HepG2 (cell line): ENCODE measurements around the gene PDLIM7. TPM values are rescaled to one million over a fixed set of nuclear protein-coding genes. Genes with fewer than 3 reads are reported as not detected.
A peak's percentile ranks its signal among the peaks of the same experiment; 100 is the strongest.

Experiments used
- ATF2 ChIP-seq: sonication (generic); formaldehyde crosslinking; IDR thresholded peaks from 2 replicates; pipeline ENCODE4 v1.4.0; 2020; ENCODE audit warnings: missing genetic modification reagents
- CC2D1A ChIP-seq: sonication (generic); formaldehyde crosslinking; IDR thresholded peaks from 2 replicates; pipeline ENCODE4 v1.8.1; 2023; ENCODE audit warnings: mild to moderate bottlenecking, missing genetic modification reagents
- JUN ChIP-seq: sonication (generic); formaldehyde crosslinking; IDR thresholded peaks from 2 replicates; pipeline ENCODE4 v1.4.0; 2020; ENCODE audit warnings: mild to moderate bottlenecking, missing genetic modification reagents
- NFKBIZ ChIP-seq: IDR thresholded peaks from 2 replicates; pipeline ENCODE4 v1.6.1; 2018; ENCODE audit warnings: missing genetic modification reagents, missing compliant biosample characterization
- U2AF2 ChIP-seq: fragments of 200-400 bp; formaldehyde crosslinking; IDR thresholded peaks from 2 replicates; pipeline ENCODE4 v1.6.1; 2017; ENCODE audit warnings: low read depth, mild to moderate bottlenecking, low read length
- ZBTB7A ChIP-seq: sonication (generic); formaldehyde crosslinking; IDR thresholded peaks from 2 replicates; pipeline ENCODE4 v1.8.0; 2022; ENCODE audit warnings: mild to moderate bottlenecking, missing genetic modification reagents
- ZFY ChIP-seq: sonication (generic); formaldehyde crosslinking; IDR thresholded peaks from 2 replicates; pipeline ENCODE4 v1.4.0; 2020; ENCODE audit warnings: missing genetic modification reagents
- ZHX2 ChIP-seq, 2 experiments: sonication (generic) in 1 of 2; formaldehyde crosslinking in 1 of 2; IDR thresholded peaks; 2 replicates each; pipeline versions ENCODE4 v1.6.1 to v1.9.0; 2014 to 2022; ENCODE audit warnings: antibody characterized with exemption in 1 of 2, borderline replicate concordance in 1 of 2, inconsistent platforms in 1 of 2, low read depth in 1 of 2, missing genetic modification reagents in 1 of 2
- ZNF263 ChIP-seq: sonication (generic); formaldehyde crosslinking; IDR thresholded peaks from 2 replicates; pipeline ENCODE4 v1.4.0; 2020; ENCODE audit warnings: missing genetic modification reagents
- ZNF274 ChIP-seq: sonication (generic); formaldehyde crosslinking; IDR thresholded peaks from 2 replicates; pipeline ENCODE4 v1.5.1; 2020; ENCODE audit warnings: mild to moderate bottlenecking, missing genetic modification reagents
- ZNF407 ChIP-seq: sonication (generic); formaldehyde crosslinking; IDR thresholded peaks from one replicate; pipeline ENCODE4 v1.5.1; 2020; ENCODE audit warnings: mild to moderate bottlenecking, missing genetic modification reagents; ENCODE audit errors: not compliant biosample characterization
- polyA plus RNA-seq, 8 experiments: library from polyadenylated mRNA; depleted of rRNA in 3 of 8; stranded (reverse) in 7 of 8; unstranded in 1 of 8; fragments of >200 nt; fragmentation: Illumina TruSeq in 4 of 8; extraction: Trizol in 4 of 8; gene quantifications; 2 replicates each; pipeline versions ENCODE4 v1.2.1 to v1.2.3, GENCODE V29; 2011 to 2016; ENCODE audit warnings: low read depth in 4 of 8, missing spikeins in 1 of 8, mixed read lengths in 1 of 8; ENCODE audit not compliant: insufficient read depth in 1 of 8
- total RNA-seq, 5 experiments: library from RNA; depleted of rRNA; stranded (reverse); fragments of >200 nt; fragmentation: Illumina TruSeq; extraction: Trizol; gene quantifications; 2 replicates each; pipeline ENCODE4 v1.2.3, GENCODE V29; 2016; ENCODE audit warnings: low read depth in 1 of 5

PDLIM7 gene
- total and polyA plus RNA-seq, 2 of the 13 experiments (the other 11 are each of a cell fraction or from before 2014, with no cell fraction given) = 21.1 to 31.3 TPM

GRCh38 chr5:177496727-177497291 lies 595 bp downstream of the PDLIM7 start (continued):
- no peak for TF ChIP-seq ZNF407 (CRISPR knock-in tag)
- TF ChIP-seq ZNF274 = 0 out of 2 replicates have a peak, but pooled peaks have one; percentile 38
- TF ChIP-seq ZFY (CRISPR knock-in tag) = peak; percentile 28; the same call in 1 of the 2 replicates
- no peak for TF ChIP-seq NFKBIZ
- TF ChIP-seq CC2D1A = no peak
- no peak for TF ChIP-seq ZNF263
- TF ChIP-seq JUN = no peak
- no peak for TF ChIP-seq ATF2
- TF ChIP-seq ZBTB7A (CRISPR knock-in tag) = 0 out of 2 replicates have a peak, but pooled peaks have one; percentile 33
- TF ChIP-seq ZHX2 (IDR thresholded peaks at IDR 0.05; ENCODE audit: low read depth) = no peak
- no peak for TF ChIP-seq ZHX2 (CRISPR knock-in tag; IDR thresholded peaks at IDR 0.05; ENCODE audit: borderline replicate concordance)
- TF ChIP-seq U2AF2 = no peak
